Keratinocyte (primary cell): Measurements from ENCODE around the gene SFTPD. TPM values are rescaled to one million over a fixed set of nuclear protein-coding genes. Genes with fewer than 3 reads are reported as not detected.

Experiments used
- DNase-seq: peaks from one replicate; pipeline ENCODE4 v3.0.0-alpha.2; 2011; ENCODE audit warnings: low read depth, missing footprints, low spot score
- FAIRE-seq: peaks from 2 replicates; lab custom pipeline; 2011; peaks lifted over from hg19 to GRCh38; lab: Jason Lieb, UNC
- H2AFZ ChIP-seq: 2 replicates; pipeline ENCODE4 v1.6.0; 2012; ENCODE audit warnings: low read length, control low read depth, inconsistent platforms; ENCODE audit not compliant: control insufficient read depth
- H3K27ac ChIP-seq: 2 replicates; pipeline ENCODE4 v1.5.1; 2011; ENCODE audit warnings: low read length; ENCODE audit not compliant: control insufficient read depth, insufficient read depth
- H3K27me3 ChIP-seq: 3 replicates; pipeline ENCODE4 v1.6.0; 2011; ENCODE audit warnings: low read length; ENCODE audit not compliant: control insufficient read depth, insufficient read depth; ENCODE audit errors: extremely low read depth
- H3K36me3 ChIP-seq, 2 experiments: 2 replicates in 1 of 2; 3 replicates in 1 of 2; pipeline ENCODE4 v1.5.1; 2011; ENCODE audit warnings: low read length in 2 of 2, mild to moderate bottlenecking in 1 of 2; ENCODE audit not compliant: control insufficient read depth in 2 of 2, insufficient read depth in 2 of 2; ENCODE audit errors: extremely low read depth in 1 of 2
- H3K4me1 ChIP-seq: 3 replicates; pipeline ENCODE4 v1.5.1; 2011; ENCODE audit warnings: low read length; ENCODE audit not compliant: control insufficient read depth, insufficient read depth; ENCODE audit errors: extremely low read depth
- H3K4me2 ChIP-seq: 3 replicates; pipeline ENCODE4 v1.6.0; 2011; ENCODE audit warnings: low read depth, low read length; ENCODE audit not compliant: control insufficient read depth, insufficient read depth; ENCODE audit errors: extremely low read depth
- H3K4me3 ChIP-seq, 3 experiments: fragments of 200-600 bp in 1 of 3; sonication (generic) in 1 of 3; 2 replicates in 2 of 3; 3 replicates in 1 of 3; pipeline ENCODE4 v1.5.1; 2011 to 2016; ENCODE audit warnings: low read length in 3 of 3, mild to moderate bottlenecking in 3 of 3, control low read depth in 2 of 3, inconsistent platforms in 1 of 3, low read depth in 1 of 3, mixed read lengths in 1 of 3, mixed run types in 1 of 3, moderate library complexity in 1 of 3; ENCODE audit not compliant: control insufficient read depth in 2 of 3, insufficient read depth in 2 of 3; ENCODE audit errors: extremely low read depth in 1 of 3
- H3K79me2 ChIP-seq: 2 replicates; pipeline ENCODE4 v1.6.0; 2012; ENCODE audit warnings: low read length; ENCODE audit not compliant: control insufficient read depth, insufficient read depth
- H3K9ac ChIP-seq: 3 replicates; pipeline ENCODE4 v1.6.0; 2011; ENCODE audit warnings: low read length; ENCODE audit not compliant: control insufficient read depth, insufficient read depth; ENCODE audit errors: extremely low read depth
- H3K9me1 ChIP-seq: 3 replicates; pipeline ENCODE4 v1.6.0; 2011; ENCODE audit warnings: low read length; ENCODE audit not compliant: control insufficient read depth, insufficient read depth; ENCODE audit errors: extremely low read depth
- H3K9me3 ChIP-seq: 2 replicates; pipeline ENCODE4 v1.5.1; 2012; ENCODE audit warnings: low read depth, low read length; ENCODE audit not compliant: control insufficient read depth
- H4K20me1 ChIP-seq: 3 replicates; pipeline ENCODE4 v1.6.0; 2011; ENCODE audit warnings: low read length; ENCODE audit not compliant: control insufficient read depth, insufficient read depth; ENCODE audit errors: extremely low read depth
- EZH2 ChIP-seq: IDR thresholded peaks from one replicate; pipeline ENCODE4 v1.6.1; 2012; ENCODE audit warnings: inconsistent platforms, mild to moderate bottlenecking, low read length, moderate library complexity
- dilution Hi-C: fragments of 300-500 bp; cut with MboI; formaldehyde crosslinking; loops from one replicate; pipeline ENCODE4 v1.7.0; 2020; ENCODE audit warnings: low sequenced_read_pairs; ENCODE audit not compliant: extremely low pct_ligation_motif_present
- polyA plus RNA-seq, 5 experiments: library from polyadenylated mRNA; depleted of rRNA in 3 of 5; stranded (reverse) in 3 of 5; stranded (forward) in 1 of 5; unstranded in 1 of 5; fragments of >200 nt; gene quantifications; 1 replicate in 1 of 5; 2 replicates in 3 of 5; 3 replicates in 1 of 5; pipeline versions ENCODE4 v1.2.1 to v1.2.3, GENCODE V29; 2011 to 2012; ENCODE audit warnings: missing spikeins in 2 of 5, low read depth in 1 of 5, low replicate concordance in 1 of 5
- TF ChIP-seq, protein P1 (sequence below), 3 experiments: IDR thresholded peaks in 1 of 3; conservative IDR thresholded peaks in 1 of 3; optimal IDR thresholded peaks in 1 of 3; 2 replicates in 2 of 3; 3 replicates in 1 of 3; pipeline versions ENCODE3 to v1.5.1; 2011; ENCODE audit warnings: low read length in 3 of 3, mild to moderate bottlenecking in 3 of 3, moderate library complexity in 2 of 3, control low read depth in 1 of 3, inconsistent platforms in 1 of 3; ENCODE audit not compliant: insufficient read depth in 2 of 3; ENCODE audit errors: extremely low read depth in 1 of 3

Gene SFTPD
- polyA plus RNA-seq, 1 donor (not counting 4 experiments of a cell fraction or from before 2014, with no cell fraction given) = 0.04 TPM

DNA sequence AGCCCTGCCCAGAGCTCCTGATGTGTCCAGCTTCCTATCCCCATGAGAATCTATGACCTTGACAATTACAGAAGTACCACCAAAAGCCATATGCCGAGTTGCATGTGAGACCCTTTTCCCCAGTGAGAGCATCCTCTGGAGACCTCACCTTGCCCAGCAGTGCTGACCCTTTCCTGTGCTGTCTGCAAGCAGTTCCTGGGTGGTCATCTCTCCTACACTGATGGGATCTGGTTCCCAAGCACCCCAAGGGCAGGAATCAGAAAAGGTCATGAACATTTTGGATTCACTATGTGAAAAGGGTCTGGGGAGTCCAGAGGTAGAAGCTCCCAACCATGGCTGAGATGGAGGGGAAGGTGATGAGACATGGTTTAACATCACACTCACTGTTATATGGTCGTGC is 18.2 kb downstream of the SFTPD start:
- H3K27me3 ChIP-seq = peaks cover 16% of the 10 kb centered on the region
- H3K9me1 ChIP-seq = no peaks in the 10 kb centered on the region
- H3K79me2 ChIP-seq = no peaks in the 10 kb centered on the region
- H3K27ac ChIP-seq = no peak overlapping the region
- no peak overlapping the region for H3K9ac ChIP-seq
- FAIRE-seq = no peak
- dilution Hi-C loops = no loop called here
- no peaks in the 10 kb centered on the region for H3K36me3 ChIP-seq
- H3K4me3 ChIP-seq = no peak overlapping the region
- H3K4me2 ChIP-seq = no peak overlapping the region
- no peak overlapping the region for H2AFZ ChIP-seq
- H4K20me1 ChIP-seq = no peaks in the 10 kb centered on the region
- H3K9me3 ChIP-seq = no peaks in the 10 kb centered on the region
- no peak for DNase-seq
- TF ChIP-seq, protein P1, sequence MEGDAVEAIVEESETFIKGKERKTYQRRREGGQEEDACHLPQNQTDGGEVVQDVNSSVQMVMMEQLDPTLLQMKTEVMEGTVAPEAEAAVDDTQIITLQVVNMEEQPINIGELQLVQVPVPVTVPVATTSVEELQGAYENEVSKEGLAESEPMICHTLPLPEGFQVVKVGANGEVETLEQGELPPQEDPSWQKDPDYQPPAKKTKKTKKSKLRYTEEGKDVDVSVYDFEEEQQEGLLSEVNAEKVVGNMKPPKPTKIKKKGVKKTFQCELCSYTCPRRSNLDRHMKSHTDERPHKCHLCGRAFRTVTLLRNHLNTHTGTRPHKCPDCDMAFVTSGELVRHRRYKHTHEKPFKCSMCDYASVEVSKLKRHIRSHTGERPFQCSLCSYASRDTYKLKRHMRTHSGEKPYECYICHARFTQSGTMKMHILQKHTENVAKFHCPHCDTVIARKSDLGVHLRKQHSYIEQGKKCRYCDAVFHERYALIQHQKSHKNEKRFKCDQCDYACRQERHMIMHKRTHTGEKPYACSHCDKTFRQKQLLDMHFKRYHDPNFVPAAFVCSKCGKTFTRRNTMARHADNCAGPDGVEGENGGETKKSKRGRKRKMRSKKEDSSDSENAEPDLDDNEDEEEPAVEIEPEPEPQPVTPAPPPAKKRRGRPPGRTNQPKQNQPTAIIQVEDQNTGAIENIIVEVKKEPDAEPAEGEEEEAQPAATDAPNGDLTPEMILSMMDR (optimal IDR thresholded peaks at IDR 0.05 in 1 of 3, IDR thresholded peaks at IDR 0.05 in 1 of 3, conservative IDR thresholded peaks at IDR 0.05 in 1 of 3; ENCODE audit: extremely low read depth in 1 of 3, insufficient read depth in 2 of 3, low read length in 3 of 3) = no peak
- TF ChIP-seq EZH2 = no peak
- no peaks in the 10 kb centered on the region for H3K4me1 ChIP-seq

DNA sequence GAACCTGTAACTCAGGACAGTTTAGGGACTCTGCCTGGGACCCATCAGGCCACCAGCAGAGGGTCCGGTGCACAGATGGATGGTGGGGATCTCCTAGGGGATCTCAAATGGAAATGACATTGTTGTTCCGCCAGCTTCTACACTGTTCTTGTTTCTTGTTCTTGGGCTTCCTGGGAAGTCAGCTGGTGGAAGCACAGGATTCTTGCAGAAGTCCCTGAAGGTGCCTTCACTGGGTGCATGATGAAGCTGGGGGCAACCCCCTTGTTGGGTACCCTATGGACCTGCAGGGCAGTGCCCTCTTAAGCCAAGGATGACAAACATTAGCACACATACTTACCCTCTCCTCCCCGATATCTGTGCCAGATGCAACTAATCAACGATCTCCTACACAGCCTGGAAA is 18.6 kb downstream of the SFTPD start:
- H3K79me2 ChIP-seq = no peaks in the 10 kb centered on the region
- no peak overlapping the region for H3K4me3 ChIP-seq
- no peak overlapping the region for H3K27ac ChIP-seq
- no peaks in the 10 kb centered on the region for H3K4me1 ChIP-seq
- no peaks in the 10 kb centered on the region for H3K9me1 ChIP-seq
- dilution Hi-C loops = no loop called here
- no peaks in the 10 kb centered on the region for H4K20me1 ChIP-seq
- H3K9ac ChIP-seq = no peak overlapping the region
- no peaks in the 10 kb centered on the region for H3K36me3 ChIP-seq
- no peak overlapping the region for H2AFZ ChIP-seq
- no peak overlapping the region for H3K4me2 ChIP-seq
- H3K27me3 ChIP-seq = peaks cover 16% of the 10 kb centered on the region
- TF ChIP-seq, protein P1 (optimal IDR thresholded peaks at IDR 0.05 in 1 of 3, IDR thresholded peaks at IDR 0.05 in 1 of 3, conservative IDR thresholded peaks at IDR 0.05 in 1 of 3; ENCODE audit: extremely low read depth in 1 of 3, insufficient read depth in 2 of 3, low read length in 3 of 3) = no peak
- TF ChIP-seq EZH2 = no peak
- H3K9me3 ChIP-seq = no peaks in the 10 kb centered on the region
- DNase-seq (no peak), FAIRE-seq (no peak)
